HepG2 (cell line): ENCODE results near the gene NR2F1. TPM values are rescaled to one million over a fixed set of nuclear protein-coding genes. Genes with fewer than 3 reads are reported as not detected.

Experiments
- CC2D1A ChIP-seq: sonication (generic); formaldehyde crosslinking; IDR thresholded peaks from 2 replicates; pipeline ENCODE4 v1.8.1; 2023; ENCODE audit warnings: mild to moderate bottlenecking, missing genetic modification reagents
- KAT2B ChIP-seq: fragments of 150-350 bp; IDR thresholded peaks from 2 replicates; pipeline ENCODE4 v1.6.1; 2014; ENCODE audit warnings: low read depth, low read length, borderline replicate concordance
- KAT8 ChIP-seq: IDR thresholded peaks from 2 replicates; pipeline ENCODE4 v1.6.1; 2016; ENCODE audit warnings: missing genetic modification reagents, missing compliant biosample characterization
- KDM5A ChIP-seq: fragments of 200-600 bp; sonication (generic); IDR thresholded peaks from 2 replicates; pipeline ENCODE4 v1.7.0; 2018; ENCODE audit warnings: antibody characterized with exemption, mild to moderate bottlenecking, low read length, borderline replicate concordance
- KLF6 ChIP-seq: IDR thresholded peaks from 2 replicates; pipeline ENCODE4 v1.8.0; 2016; ENCODE audit warnings: missing biosample characterization, missing genetic modification reagents
- MNT ChIP-seq: fragments of 450-650 bp; IDR thresholded peaks from 2 replicates; pipeline ENCODE4 v1.6.1; 2016
- SMYD3 ChIP-seq: sonication (generic); formaldehyde crosslinking; IDR thresholded peaks from 2 replicates; pipeline ENCODE4 v1.8.1; 2023; ENCODE audit warnings: mild to moderate bottlenecking, missing genetic modification reagents
- SNAPC2 ChIP-seq: sonication (generic); formaldehyde crosslinking; IDR thresholded peaks from 2 replicates; pipeline ENCODE4 v1.8.1; 2022; ENCODE audit warnings: mild to moderate bottlenecking, missing genetic modification reagents
- TBL1XR1 ChIP-seq: fragments of 150-350 bp; IDR thresholded peaks from 2 replicates; pipeline ENCODE4 v1.6.1; 2014; ENCODE audit warnings: borderline replicate concordance, low read length; ENCODE audit not compliant: partially characterized antibody
- ZNF207 ChIP-seq: fragments of 450-650 bp; IDR thresholded peaks from 2 replicates; pipeline ENCODE4 v1.6.1; 2016; ENCODE audit warnings: antibody characterized with exemption, borderline replicate concordance
- ZNF24 ChIP-seq: fragments of 450-650 bp; IDR thresholded peaks from 2 replicates; pipeline ENCODE4 v1.6.1; 2017; ENCODE audit warnings: antibody characterized with exemption, mild to moderate bottlenecking
- ZNF329 ChIP-seq: sonication (generic); formaldehyde crosslinking; IDR thresholded peaks from 2 replicates; pipeline ENCODE4 v1.9.0; 2021; ENCODE audit warnings: low read depth, mild to moderate bottlenecking, missing genetic modification reagents
- ZNF33A ChIP-seq: sonication (generic); formaldehyde crosslinking; IDR thresholded peaks from 2 replicates; pipeline ENCODE4 v1.5.1; 2020; ENCODE audit warnings: missing genetic modification reagents, mild to moderate bottlenecking, moderate library complexity, borderline replicate concordance
- ZNF749 ChIP-seq: sonication (generic); formaldehyde crosslinking; IDR thresholded peaks from 2 replicates; pipeline ENCODE4 v1.8.0; 2022; ENCODE audit warnings: mild to moderate bottlenecking, missing genetic modification reagents, moderate library complexity, borderline replicate concordance
- ZNF75D ChIP-seq: sonication (generic); formaldehyde crosslinking; IDR thresholded peaks from 2 replicates; pipeline ENCODE4 v1.8.1; 2023; ENCODE audit warnings: missing genetic modification reagents, mild to moderate bottlenecking, borderline replicate concordance
- ZSCAN31 ChIP-seq: sonication (generic); formaldehyde crosslinking; IDR thresholded peaks from 2 replicates; pipeline ENCODE4 v1.5.0; 2020; ENCODE audit warnings: low read depth, mild to moderate bottlenecking, missing genetic modification reagents
- polyA plus RNA-seq, 8 experiments: library from polyadenylated mRNA; depleted of rRNA in 3 of 8; stranded (reverse) in 7 of 8; unstranded in 1 of 8; fragments of >200 nt; fragmentation: Illumina TruSeq in 4 of 8; extraction: Trizol in 4 of 8; gene quantifications; 2 replicates each; pipeline versions ENCODE4 v1.2.1 to v1.2.3, GENCODE V29; 2011 to 2016; ENCODE audit warnings: low read depth in 4 of 8, missing spikeins in 1 of 8, mixed read lengths in 1 of 8; ENCODE audit not compliant: insufficient read depth in 1 of 8
- total RNA-seq, 5 experiments: library from RNA; depleted of rRNA; stranded (reverse); fragments of >200 nt; fragmentation: Illumina TruSeq; extraction: Trizol; gene quantifications; 2 replicates each; pipeline ENCODE4 v1.2.3, GENCODE V29; 2016; ENCODE audit warnings: low read depth in 1 of 5
- TF ChIP-seq, protein P1 (sequence below): IDR thresholded peaks from 2 replicates; pipeline ENCODE4 v1.6.1; 2016; ENCODE audit warnings: missing biosample characterization, missing genetic modification reagents, low read depth
- TF ChIP-seq, protein P2 (sequence below): sonication (generic); IDR thresholded peaks from 2 replicates; pipeline ENCODE4 v1.6.1; 2016; ENCODE audit warnings: low read depth, borderline replicate concordance
- TF ChIP-seq, protein P3 (sequence below): sonication (generic); formaldehyde crosslinking; IDR thresholded peaks from 2 replicates; pipeline ENCODE4 v1.4.0; 2020; ENCODE audit warnings: mild to moderate bottlenecking, low read depth, missing genetic modification reagents
- TF ChIP-seq, protein P4 (sequence below): sonication (generic); formaldehyde crosslinking; IDR thresholded peaks from 2 replicates; pipeline ENCODE4 v1.4.0; 2020; ENCODE audit warnings: missing genetic modification reagents, borderline replicate concordance

The NR2F1 gene
- total and polyA plus RNA-seq, 2 of the 13 experiments (the other 11 are each of a cell fraction or from before 2014, with no cell fraction given): 17.1 to 59.7 TPM

- TF ChIP-seq ZNF33A (CRISPR knock-in tag) (no peak), CC2D1A (CRISPR knock-in tag) (no peak), KAT2B (no peak), ZNF75D (CRISPR knock-in tag) (no peak), ZNF207 (no peak), SMYD3 (no peak), SNAPC2 (CRISPR knock-in tag) (0 out of 2 replicates have a peak, but pooled peaks have one; percentile 25), ZNF749 (CRISPR knock-in tag) (no peak), KLF6 (peak; percentile 45; the same call in 1 of the 2 replicates), KAT8 (CRISPR knock-in tag) (peak; percentile 63; the same call in 1 of the 2 replicates), KDM5A (no peak), ZSCAN31 (peak; percentile 73), ZNF329 (CRISPR knock-in tag) (no peak), ZNF24 (no peak), MNT (no peak), TBL1XR1 (no peak)
- TF ChIP-seq, protein P1, sequence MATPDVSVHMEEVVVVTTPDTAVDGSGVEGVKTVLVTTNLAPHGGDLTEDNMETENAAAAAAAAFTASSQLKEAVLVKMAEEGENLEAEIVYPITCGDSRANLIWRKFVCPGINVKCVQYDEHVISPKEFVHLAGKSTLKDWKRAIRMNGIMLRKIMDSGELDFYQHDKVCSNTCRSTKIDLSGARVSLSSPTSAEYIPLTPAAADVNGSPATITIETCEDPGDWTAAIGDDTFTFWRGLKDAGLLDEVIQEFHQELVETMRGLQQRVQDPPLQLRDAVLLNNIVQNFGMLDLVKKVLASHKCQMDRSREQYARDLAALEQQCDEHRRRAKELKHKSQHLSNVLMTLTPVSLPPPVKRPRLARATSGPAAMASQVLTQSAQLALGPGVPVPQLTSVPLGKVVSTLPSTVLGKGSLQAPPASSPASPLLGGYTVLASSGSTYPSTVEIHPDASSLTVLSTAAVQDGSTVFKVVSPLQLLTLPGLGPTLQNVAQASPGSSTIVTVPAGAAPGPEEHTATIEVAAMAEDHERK (CRISPR knock-in tag): no peak
- TF ChIP-seq, protein P2, sequence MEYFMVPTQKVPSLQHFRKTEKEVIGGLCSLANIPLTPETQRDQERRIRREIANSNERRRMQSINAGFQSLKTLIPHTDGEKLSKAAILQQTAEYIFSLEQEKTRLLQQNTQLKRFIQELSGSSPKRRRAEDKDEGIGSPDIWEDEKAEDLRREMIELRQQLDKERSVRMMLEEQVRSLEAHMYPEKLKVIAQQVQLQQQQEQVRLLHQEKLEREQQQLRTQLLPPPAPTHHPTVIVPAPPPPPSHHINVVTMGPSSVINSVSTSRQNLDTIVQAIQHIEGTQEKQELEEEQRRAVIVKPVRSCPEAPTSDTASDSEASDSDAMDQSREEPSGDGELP: no peak
- TF ChIP-seq, protein P3, sequence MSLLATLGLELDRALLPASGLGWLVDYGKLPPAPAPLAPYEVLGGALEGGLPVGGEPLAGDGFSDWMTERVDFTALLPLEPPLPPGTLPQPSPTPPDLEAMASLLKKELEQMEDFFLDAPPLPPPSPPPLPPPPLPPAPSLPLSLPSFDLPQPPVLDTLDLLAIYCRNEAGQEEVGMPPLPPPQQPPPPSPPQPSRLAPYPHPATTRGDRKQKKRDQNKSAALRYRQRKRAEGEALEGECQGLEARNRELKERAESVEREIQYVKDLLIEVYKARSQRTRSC (CRISPR knock-in tag): no peak
- TF ChIP-seq, protein P4, sequence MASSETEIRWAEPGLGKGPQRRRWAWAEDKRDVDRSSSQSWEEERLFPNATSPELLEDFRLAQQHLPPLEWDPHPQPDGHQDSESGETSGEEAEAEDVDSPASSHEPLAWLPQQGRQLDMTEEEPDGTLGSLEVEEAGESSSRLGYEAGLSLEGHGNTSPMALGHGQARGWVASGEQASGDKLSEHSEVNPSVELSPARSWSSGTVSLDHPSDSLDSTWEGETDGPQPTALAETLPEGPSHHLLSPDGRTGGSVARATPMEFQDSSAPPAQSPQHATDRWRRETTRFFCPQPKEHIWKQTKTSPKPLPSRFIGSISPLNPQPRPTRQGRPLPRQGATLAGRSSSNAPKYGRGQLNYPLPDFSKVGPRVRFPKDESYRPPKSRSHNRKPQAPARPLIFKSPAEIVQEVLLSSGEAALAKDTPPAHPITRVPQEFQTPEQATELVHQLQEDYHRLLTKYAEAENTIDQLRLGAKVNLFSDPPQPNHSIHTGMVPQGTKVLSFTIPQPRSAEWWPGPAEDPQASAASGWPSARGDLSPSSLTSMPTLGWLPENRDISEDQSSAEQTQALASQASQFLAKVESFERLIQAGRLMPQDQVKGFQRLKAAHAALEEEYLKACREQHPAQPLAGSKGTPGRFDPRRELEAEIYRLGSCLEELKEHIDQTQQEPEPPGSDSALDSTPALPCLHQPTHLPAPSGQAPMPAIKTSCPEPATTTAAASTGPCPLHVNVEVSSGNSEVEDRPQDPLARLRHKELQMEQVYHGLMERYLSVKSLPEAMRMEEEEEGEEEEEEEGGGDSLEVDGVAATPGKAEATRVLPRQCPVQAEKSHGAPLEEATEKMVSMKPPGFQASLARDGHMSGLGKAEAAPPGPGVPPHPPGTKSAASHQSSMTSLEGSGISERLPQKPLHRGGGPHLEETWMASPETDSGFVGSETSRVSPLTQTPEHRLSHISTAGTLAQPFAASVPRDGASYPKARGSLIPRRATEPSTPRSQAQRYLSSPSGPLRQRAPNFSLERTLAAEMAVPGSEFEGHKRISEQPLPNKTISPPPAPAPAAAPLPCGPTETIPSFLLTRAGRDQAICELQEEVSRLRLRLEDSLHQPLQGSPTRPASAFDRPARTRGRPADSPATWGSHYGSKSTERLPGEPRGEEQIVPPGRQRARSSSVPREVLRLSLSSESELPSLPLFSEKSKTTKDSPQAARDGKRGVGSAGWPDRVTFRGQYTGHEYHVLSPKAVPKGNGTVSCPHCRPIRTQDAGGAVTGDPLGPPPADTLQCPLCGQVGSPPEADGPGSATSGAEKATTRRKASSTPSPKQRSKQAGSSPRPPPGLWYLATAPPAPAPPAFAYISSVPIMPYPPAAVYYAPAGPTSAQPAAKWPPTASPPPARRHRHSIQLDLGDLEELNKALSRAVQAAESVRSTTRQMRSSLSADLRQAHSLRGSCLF (CRISPR knock-in tag): no peak
These were observed 37.7 kb downstream of the NR2F1 start (continued) for GRCh38 chr5:93620487-93621326.
